Activated naive CD8-positive, alpha-beta T cell treated with anti-CD3 and anti-CD28 coated beads, Interleukin-2, amount 50 U/mL, for 16 hours (primary cell): ENCODE data around the gene EXOSC10.
A peak's percentile ranks its signal among the peaks of the same experiment; 100 is the strongest.
"Not testable (repeated sequence)": the region's sequence is repeated elsewhere in the genome, so short reads cannot be mapped to it uniquely, and the experiment has no call there.

Experiments used
- DNase-seq: peaks from one replicate; pipeline ENCODE4 v3.0.0-alpha.2; 2020; ENCODE audit warnings: low read depth, low spot score

The EXOSC10 gene

GRCh38 chr1:11061652-11062365 is 37.9 kb downstream of the EXOSC10 start:
- no peak for DNase-seq

- DNase-seq, result peak; percentile 79
These were observed 39.5 kb downstream of the EXOSC10 start, which contains the start of gene SRM for GRCh38 chr1:11059968-11060830. TSS of gene SRM (minus strand) at chr1:11060018. CDS start at chr1:11059943, 75 bp downstream.

- DNase-seq, result no peak
These were observed 40.3 kb downstream of the EXOSC10 start for GRCh38 chr1:11059155-11059967.

GRCh38 chr1:11058595-11059154 is 41.0 kb downstream of the EXOSC10 start:
- no peak for DNase-seq

GRCh38 chr1:11058026-11058425 is 41.6 kb downstream of the EXOSC10 start:
- DNase-seq, result no peak

- DNase-seq, result no peak
These were observed 42.2 kb downstream of the EXOSC10 start for GRCh38 chr1:11057477-11057876.

- DNase-seq, result no peak
These were observed 43.2 kb downstream of the EXOSC10 start for GRCh38 chr1:11056504-11056903.

- DNase-seq, result no peak
These were observed 44.0 kb downstream of the EXOSC10 start for GRCh38 chr1:11055676-11056075.

- DNase-seq, result no peak
These were observed 45.0 kb downstream of the EXOSC10 start for GRCh38 chr1:11054666-11055065.

- DNase-seq, result no peak
These were observed 45.5 kb downstream of the EXOSC10 start for GRCh38 chr1:11054181-11054580.

- DNase-seq, result no peak
These were observed 45.9 kb downstream of the EXOSC10 start for GRCh38 chr1:11053758-11054137.

GRCh38 chr1:11052839-11053757 is 46.6 kb downstream of the EXOSC10 start:
- DNase-seq, result no peak

GRCh38 chr1:11051781-11052511 is 47.7 kb downstream of the EXOSC10 start:
- DNase-seq, result no peak

GRCh38 chr1:11051121-11051520 is 48.5 kb downstream of the EXOSC10 start:
- not testable (repeated sequence) for DNase-seq

GRCh38 chr1:11046625-11047365 is 52.9 kb downstream of the EXOSC10 start, which contains the start of gene MASP2:
TSS of gene MASP2 (minus strand) at chr1:11047239. CDS start at chr1:11047207, 32 bp downstream.
- no peak for DNase-seq

- no peak for DNase-seq
These were observed 53.5 kb downstream of the EXOSC10 start for GRCh38 chr1:11046270-11046566.

- no peak for DNase-seq
These were observed 54.0 kb downstream of the EXOSC10 start for GRCh38 chr1:11045428-11046269.

GRCh38 chr1:11044849-11045427 is 54.7 kb downstream of the EXOSC10 start:
- DNase-seq, result no peak
